T-helper 2 cell treated with Interferon-gamma antibody and Interleukin-4, amounts not matched to agents 5 μg/mL and 100 μg/mL, for 36 hours (primary cell): ENCODE data around the gene SLC26A1.
"Not testable (repeated sequence)": the region's sequence is repeated elsewhere in the genome, so short reads cannot be mapped to it uniquely, and the experiment has no call there.

Experiments used
- DNase-seq: peaks from one replicate; pipeline ENCODE4 v3.0.0; 2021; ENCODE audit warnings: low spot score
- H3K27ac Mint-ChIP-seq: one replicate; pipeline ENCODE4 v1.8.0; 2021; ENCODE audit warnings: mild to moderate bottlenecking, mixed read lengths
- H3K27me3 Mint-ChIP-seq: one replicate; pipeline ENCODE4 v1.8.0; 2021; ENCODE audit warnings: low read depth, mixed read lengths
- H3K36me3 Mint-ChIP-seq: one replicate; pipeline ENCODE4 v1.8.0; 2021; ENCODE audit warnings: low read depth, mixed read lengths
- H3K4me1 Mint-ChIP-seq: one replicate; pipeline ENCODE4 v1.8.0; 2021; ENCODE audit warnings: low read depth, mixed read lengths
- H3K4me3 Mint-ChIP-seq: one replicate; pipeline ENCODE4 v1.8.0; 2022; ENCODE audit warnings: mild to moderate bottlenecking, moderate library complexity, mixed read lengths
- H3K9me3 Mint-ChIP-seq: one replicate; pipeline ENCODE4 v1.8.0; 2021; ENCODE audit warnings: mixed read lengths

Gene SLC26A1

DNA sequence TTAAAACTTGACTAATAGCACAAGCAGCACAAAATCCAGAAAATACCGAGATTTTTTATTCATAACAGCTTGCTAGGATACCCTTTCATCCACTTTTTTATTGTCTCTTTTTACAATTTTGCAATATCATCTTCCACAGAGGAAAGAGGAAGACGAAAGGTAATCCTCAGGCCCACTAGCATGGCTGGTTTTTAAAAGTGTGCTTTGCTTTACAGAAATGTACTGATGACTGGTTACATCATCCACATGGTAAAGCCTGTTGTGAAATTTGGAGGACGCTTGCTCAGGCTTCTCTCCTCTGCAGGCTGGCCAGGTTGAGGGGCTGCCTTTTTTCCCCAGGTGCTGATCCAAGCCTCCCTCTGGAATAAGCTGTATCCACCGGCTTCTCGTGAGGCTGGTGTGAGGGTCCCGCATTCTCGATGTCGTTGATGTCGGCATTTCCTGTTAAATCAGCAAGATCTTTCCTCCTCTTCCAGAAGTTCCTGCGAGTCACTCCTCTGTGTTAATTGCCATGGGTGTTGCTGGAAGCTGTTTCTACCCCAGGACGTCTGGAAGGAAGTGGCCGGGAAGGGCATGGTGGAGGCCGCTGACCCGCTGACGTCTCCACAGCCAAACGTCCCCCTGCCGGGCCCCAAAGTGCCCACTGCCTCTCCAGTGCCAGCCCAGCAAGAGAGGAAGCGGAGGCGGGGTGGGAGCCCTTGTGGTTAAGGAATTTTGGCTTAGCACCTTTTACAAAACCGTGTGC is 14.1 kb downstream of the SLC26A1 start:
- no peaks in the 10 kb centered on the region for H3K36me3 Mint-ChIP-seq
- H3K27me3 Mint-ChIP-seq = no peaks in the 10 kb centered on the region
- no peaks in the 10 kb centered on the region for H3K4me1 Mint-ChIP-seq
- no peak for DNase-seq
- H3K4me3 Mint-ChIP-seq = no peak overlapping the region
- no peak overlapping the region for H3K27ac Mint-ChIP-seq
- no peaks in the 10 kb centered on the region for H3K9me3 Mint-ChIP-seq

DNA sequence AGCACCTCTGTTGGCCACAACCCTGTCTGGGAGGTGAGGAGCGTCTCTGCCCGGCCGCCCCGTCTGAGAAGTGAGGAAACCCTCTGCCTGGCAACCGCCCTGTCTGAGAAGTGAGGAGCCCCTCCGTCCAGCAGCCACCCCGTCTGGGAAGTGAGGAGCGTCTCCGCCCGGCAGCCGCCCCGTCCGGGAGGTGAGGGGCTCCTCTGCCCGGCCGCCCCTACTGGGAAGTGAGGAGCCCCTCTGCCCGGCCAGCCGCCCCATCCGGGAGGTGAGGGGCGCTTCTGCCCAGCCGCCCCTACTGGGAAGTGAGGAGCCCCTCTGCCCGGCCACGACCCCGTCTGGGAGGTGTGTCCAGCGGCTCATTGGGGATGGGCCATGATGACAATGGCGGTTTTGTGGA is 17.2 kb downstream of the SLC26A1 start:
- H3K27ac Mint-ChIP-seq, H3K4me3 Mint-ChIP-seq, H3K4me1 Mint-ChIP-seq, H3K9me3 Mint-ChIP-seq, DNase-seq, H3K27me3 Mint-ChIP-seq, H3K36me3 Mint-ChIP-seq: not testable (repeated sequence)

DNA sequence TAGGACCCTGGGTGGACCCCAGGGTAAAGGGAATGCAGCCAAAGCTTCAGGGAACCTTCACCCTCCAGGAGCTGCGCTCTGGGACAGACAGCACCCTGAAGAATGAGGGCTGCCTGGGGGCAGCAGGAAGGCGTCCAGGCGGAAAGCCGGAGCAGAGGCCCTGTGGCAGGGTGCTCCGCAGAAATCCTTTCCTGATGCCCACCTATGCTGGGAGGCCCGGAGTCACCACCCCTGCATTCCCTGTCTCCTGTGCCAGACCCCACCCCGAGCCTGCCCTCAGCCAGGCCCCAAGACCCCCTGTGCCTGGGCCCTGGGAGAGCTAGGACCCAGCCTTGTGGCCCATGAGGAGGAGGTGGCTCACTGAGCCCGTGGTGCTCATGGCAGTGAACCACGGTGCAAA is 18.5 kb downstream of the SLC26A1 start:
- Mint-ChIP-seq H3K27ac (no peak overlapping the region), H3K27me3 (no peaks in the 10 kb centered on the region), H3K4me1 (peaks cover 3% of the 10 kb centered on the region), H3K9me3 (no peaks in the 10 kb centered on the region), H3K4me3 (no peak overlapping the region), H3K36me3 (no peaks in the 10 kb centered on the region)
- no peak for DNase-seq

DNA sequence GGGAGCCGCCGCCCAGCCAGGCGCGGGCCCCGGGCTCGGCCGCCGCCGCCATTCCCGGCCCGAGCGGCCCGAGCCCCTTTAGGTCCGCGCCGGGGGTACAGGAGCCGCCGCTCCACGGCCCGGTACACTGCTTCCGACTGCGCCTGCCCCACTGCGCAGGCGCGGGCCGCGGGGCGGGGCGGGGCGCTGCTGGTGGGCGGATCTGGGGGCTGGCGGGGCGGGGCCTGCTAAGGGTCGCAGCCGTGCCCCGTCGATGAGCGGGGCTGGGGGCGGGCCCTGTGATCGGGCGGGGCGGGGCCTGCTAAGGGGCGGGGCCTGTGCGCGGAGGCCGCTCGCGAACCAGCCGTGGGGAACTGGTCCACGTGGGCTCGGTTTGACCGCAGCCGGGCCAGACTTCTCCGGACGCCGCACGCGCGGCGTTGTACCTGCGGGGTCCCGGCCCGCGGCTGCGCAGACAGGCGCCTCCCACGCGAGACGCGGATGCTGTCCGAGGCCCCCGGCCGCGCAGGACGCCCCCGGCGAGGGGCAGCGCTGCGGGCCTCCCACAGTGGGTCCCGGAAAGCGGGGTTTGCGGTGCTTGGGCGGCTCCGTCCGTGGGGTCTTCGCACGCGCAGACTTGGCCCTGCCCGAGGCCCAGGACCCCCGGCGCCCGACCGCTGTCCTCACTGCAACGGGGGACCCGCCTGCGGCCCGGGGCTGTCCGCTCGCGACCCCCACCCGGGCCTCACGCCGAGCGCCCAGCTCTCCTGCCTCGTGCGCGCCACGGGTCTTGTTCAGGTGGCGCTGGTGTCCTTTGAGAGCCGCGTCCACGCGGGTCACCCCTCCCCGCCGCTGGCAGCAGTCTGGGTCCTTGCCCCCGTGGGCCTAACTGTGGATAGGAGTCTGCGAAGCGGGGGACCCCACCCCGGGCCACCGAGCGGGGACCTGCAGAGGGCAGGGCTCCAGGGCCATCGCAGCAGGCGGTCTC is 19.5 kb downstream of the SLC26A1 start, which contains the start of gene DGKQ:
Gene DGKQ, minus strand, starts transcription at position 139 of the 967 bp plus-strand sequence. Its CDS starts 87 bp downstream, at position 52.
- H3K4me3 Mint-ChIP-seq = peak within 1 kb of the TSS; percentile 26
- peak; percentile 79 for DNase-seq
- no peak within 1 kb of the TSS for H3K27ac Mint-ChIP-seq
- H3K4me1 Mint-ChIP-seq = peaks cover 3% of the 10 kb centered on the region
- no peaks in the 10 kb centered on the region for H3K27me3 Mint-ChIP-seq
- no peaks in the 10 kb centered on the region for H3K9me3 Mint-ChIP-seq
- H3K36me3 Mint-ChIP-seq = no peaks in the 10 kb centered on the region

- Mint-ChIP-seq H3K27me3 (no peaks in the 10 kb centered on the region), H3K36me3 (no peaks in the 10 kb centered on the region), H3K4me1 (peaks cover 3% of the 10 kb centered on the region), H3K4me3 (peak overlapping the region; percentile 26), H3K27ac (no peak overlapping the region), H3K9me3 (no peaks in the 10 kb centered on the region)
- peak; percentile 57 for DNase-seq
Measured at GRCh38 chr4:972651-973424, 20.4 kb downstream of the SLC26A1 start.

GRCh38 chr4:971666-972500 is 21.3 kb downstream of the SLC26A1 start:
- Mint-ChIP-seq H3K27ac (no peak overlapping the region), H3K36me3 (no peaks in the 10 kb centered on the region), H3K4me1 (peaks cover 3% of the 10 kb centered on the region), H3K9me3 (no peaks in the 10 kb centered on the region), H3K27me3 (no peaks in the 10 kb centered on the region), H3K4me3 (peak overlapping the region; percentile 7)
- no peak for DNase-seq

- peaks cover 3% of the 10 kb centered on the region for H3K4me1 Mint-ChIP-seq
- H3K9me3 Mint-ChIP-seq = no peaks in the 10 kb centered on the region
- H3K27me3 Mint-ChIP-seq = no peaks in the 10 kb centered on the region
- no peak for DNase-seq
- H3K4me3 Mint-ChIP-seq = no peak overlapping the region
- peaks cover under 1% of the 10 kb centered on the region for H3K36me3 Mint-ChIP-seq
- H3K27ac Mint-ChIP-seq = no peak overlapping the region
Measured at GRCh38 chr4:970854-971520, 22.2 kb downstream of the SLC26A1 start.

- Mint-ChIP-seq H3K9me3 (no peaks in the 10 kb centered on the region), H3K27me3 (no peaks in the 10 kb centered on the region), H3K4me1 (peaks cover 3% of the 10 kb centered on the region), H3K4me3 (no peak overlapping the region), H3K27ac (no peak overlapping the region), H3K36me3 (peaks cover 2% of the 10 kb centered on the region)
- no peak for DNase-seq
Measured at GRCh38 chr4:970046-970745, 23.0 kb downstream of the SLC26A1 start.

DNA sequence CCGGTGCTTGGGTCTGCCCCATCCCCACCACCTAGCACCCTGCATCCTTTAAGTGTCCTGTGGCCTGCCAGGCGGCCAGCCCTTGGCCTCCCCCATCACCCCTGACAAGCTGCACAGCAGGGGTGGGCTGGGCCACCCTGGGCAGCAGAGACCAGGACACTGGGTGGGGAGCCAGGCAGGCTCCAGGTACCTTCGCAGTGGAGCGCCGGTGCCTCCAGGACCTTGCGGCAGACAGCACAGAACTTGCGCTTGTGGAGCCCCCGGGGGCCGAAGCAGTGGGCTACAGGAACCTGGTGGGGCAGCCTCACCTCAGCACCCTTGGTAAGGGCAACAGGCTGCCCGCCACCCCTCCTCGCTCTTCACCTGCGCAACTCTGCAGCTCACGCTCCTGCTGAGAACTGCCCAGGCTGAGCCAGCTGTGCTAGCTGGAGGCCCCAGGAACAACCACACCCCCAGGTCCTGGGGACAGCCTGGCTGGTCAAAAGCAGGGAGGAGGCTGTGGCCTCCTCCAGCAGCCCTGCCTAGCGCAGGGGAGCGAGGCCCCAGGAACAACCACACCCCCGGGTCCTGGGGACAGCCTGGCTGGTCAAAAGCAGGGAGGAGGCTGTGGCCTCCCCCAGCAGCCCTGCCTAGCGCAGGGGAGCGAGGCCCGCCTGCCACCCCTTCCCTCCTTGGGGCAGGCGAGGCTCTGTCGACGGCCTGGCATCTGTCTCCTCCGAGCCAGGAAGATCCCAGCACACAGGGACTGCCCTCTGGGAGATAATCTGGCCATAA is 24.4 kb downstream of the SLC26A1 start:
- Mint-ChIP-seq H3K27me3 (no peaks in the 10 kb centered on the region), H3K36me3 (peaks cover 2% of the 10 kb centered on the region), H3K27ac (no peak overlapping the region), H3K4me3 (no peak overlapping the region), H3K4me1 (peaks cover 3% of the 10 kb centered on the region), H3K9me3 (no peaks in the 10 kb centered on the region)
- DNase-seq = no peak

- peaks cover 3% of the 10 kb centered on the region for H3K4me1 Mint-ChIP-seq
- no peak overlapping the region for H3K27ac Mint-ChIP-seq
- no peak overlapping the region for H3K4me3 Mint-ChIP-seq
- no peaks in the 10 kb centered on the region for H3K9me3 Mint-ChIP-seq
- DNase-seq = no peak
- no peaks in the 10 kb centered on the region for H3K27me3 Mint-ChIP-seq
- peaks cover 2% of the 10 kb centered on the region for H3K36me3 Mint-ChIP-seq
Measured at GRCh38 chr4:968221-968620, 25.0 kb downstream of the SLC26A1 start.

DNA sequence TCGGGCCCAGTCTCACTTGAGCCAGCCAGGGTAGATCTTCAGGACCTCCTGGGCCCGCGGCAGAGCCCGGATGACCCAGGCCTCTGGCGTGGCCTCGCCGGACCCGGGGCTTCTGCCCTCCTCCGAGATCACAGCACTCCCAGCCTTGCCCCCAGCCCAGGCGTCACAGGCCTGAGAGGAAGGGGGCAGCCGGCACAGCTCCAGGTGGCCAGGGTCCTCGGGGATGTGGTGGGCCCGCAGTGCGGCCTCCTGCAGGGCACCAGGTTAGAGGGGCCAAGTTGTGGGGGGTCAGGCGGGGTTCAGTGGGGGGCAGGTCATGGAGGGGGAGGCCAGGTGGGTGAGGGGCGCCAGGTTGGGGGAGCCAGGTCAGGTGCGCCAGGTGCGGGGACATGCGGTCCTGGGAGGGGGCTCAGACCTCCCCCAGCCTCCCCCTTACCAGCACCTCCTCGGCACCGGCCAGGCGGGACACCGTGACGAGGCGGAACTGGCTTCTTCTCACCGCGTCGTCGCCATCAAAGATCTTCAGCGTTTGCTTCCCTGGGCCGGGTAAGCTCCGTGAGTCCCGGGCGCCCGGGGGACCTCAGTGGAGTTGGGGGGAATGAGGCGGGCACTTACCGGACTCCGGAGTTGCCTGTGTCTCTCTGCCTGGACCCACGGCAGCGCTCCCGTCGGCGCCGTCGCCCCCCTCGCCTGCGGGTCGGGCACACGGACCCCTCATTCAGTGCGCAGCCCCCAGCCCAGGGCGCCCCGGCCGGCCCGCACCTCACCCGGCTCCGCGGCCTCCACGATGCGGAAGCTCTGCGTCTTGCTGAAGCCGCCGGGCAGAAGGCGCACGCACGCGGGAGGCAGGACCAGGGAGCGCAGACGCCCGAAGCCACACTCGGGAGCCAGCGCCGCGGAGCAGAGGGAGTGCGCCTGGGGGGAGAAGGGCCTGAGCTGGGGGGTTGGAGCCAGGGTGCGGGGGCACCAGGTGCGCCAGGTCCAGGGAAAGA is 25.8 kb downstream of the SLC26A1 start:
- Mint-ChIP-seq H3K27ac (no peak overlapping the region), H3K4me1 (peaks cover 3% of the 10 kb centered on the region), H3K27me3 (no peaks in the 10 kb centered on the region), H3K9me3 (no peaks in the 10 kb centered on the region), H3K36me3 (peaks cover 2% of the 10 kb centered on the region), H3K4me3 (no peak overlapping the region)
- no peak for DNase-seq
